HEK293T (cell line): ENCODE measurements around the gene LRIG1.

Source experiments
- CTCF ChIA-PET: fragments of 350-600 bp; formaldehyde crosslinking; extraction: SDS; loops from one replicate; lab custom pipeline; 2021; ENCODE audit warnings: antibody characterized with exemption, inconsistent platforms; lab: Yijun Ruan, JAX
- POLR2A ChIA-PET: fragments of 350-600 bp; formaldehyde crosslinking; extraction: SDS; loops from one replicate; lab custom pipeline; 2020; ENCODE audit warnings: antibody characterized with exemption, inconsistent platforms; lab: Yijun Ruan, JAX
- DNase-seq: peaks from one replicate; pipeline ENCODE4 v3.0.0; 2012; ENCODE audit warnings: mixed read lengths; ENCODE audit errors: extremely low spot score
- ARNT ChIP-seq: fragments of 450-650 bp; IDR thresholded peaks from 2 replicates; pipeline ENCODE4 v1.6.1; 2017; ENCODE audit warnings: mild to moderate bottlenecking
- BHLHE40 ChIP-seq: fragments of 450-650 bp; IDR thresholded peaks from 2 replicates; pipeline ENCODE4 v1.6.1; 2016; ENCODE audit warnings: mild to moderate bottlenecking, moderate library complexity, borderline replicate concordance
- CTBP1 ChIP-seq: fragments of 450-650 bp; IDR thresholded peaks from 2 replicates; pipeline ENCODE4 v1.6.1; 2016; ENCODE audit warnings: borderline replicate concordance
- ELF4 ChIP-seq: fragments of 450-650 bp; IDR thresholded peaks from 2 replicates; pipeline ENCODE4 v1.6.1; 2017; ENCODE audit warnings: antibody characterized with exemption
- FOXA1 ChIP-seq: fragments of 450-650 bp; IDR thresholded peaks from 2 replicates; pipeline ENCODE4 v1.6.1; 2016; ENCODE audit warnings: mild to moderate bottlenecking
- FOXK2 ChIP-seq: fragments of 450-650 bp; IDR thresholded peaks from 2 replicates; pipeline ENCODE4 v1.6.1; 2016; ENCODE audit warnings: mild to moderate bottlenecking
- FOXM1 ChIP-seq: fragments of 450-650 bp; IDR thresholded peaks from 2 replicates; pipeline ENCODE4 v1.6.1; 2017; ENCODE audit warnings: mild to moderate bottlenecking, borderline replicate concordance
- HDGF ChIP-seq: fragments of 450-650 bp; IDR thresholded peaks from 2 replicates; pipeline ENCODE4 v1.6.1; 2017; ENCODE audit warnings: antibody characterized with exemption, borderline replicate concordance
- L3MBTL2 ChIP-seq: fragments of 450-650 bp; conservative IDR thresholded peaks from 2 replicates; pipeline ENCODE4 v1.6.1; 2016; ENCODE audit warnings: mild to moderate bottlenecking
- LEF1 ChIP-seq: fragments of 450-650 bp; IDR thresholded peaks from 2 replicates; pipeline ENCODE4 v1.6.1; 2017; ENCODE audit warnings: mild to moderate bottlenecking, borderline replicate concordance
- NFRKB ChIP-seq: fragments of 450-650 bp; IDR thresholded peaks from 2 replicates; pipeline ENCODE4 v1.6.1; 2016; ENCODE audit warnings: mild to moderate bottlenecking, moderate library complexity
- SP1 ChIP-seq: fragments of 450-650 bp; IDR thresholded peaks from 2 replicates; pipeline ENCODE4 v1.6.1; 2017
- SUZ12 ChIP-seq: fragments of 450-650 bp; IDR thresholded peaks from 2 replicates; pipeline ENCODE4 v1.6.1; 2016; ENCODE audit warnings: mild to moderate bottlenecking
- TARDBP ChIP-seq: fragments of 450-650 bp; IDR thresholded peaks from 2 replicates; pipeline ENCODE4 v1.6.1; 2016
- ZNF384 ChIP-seq: fragments of 450-650 bp; IDR thresholded peaks from 2 replicates; pipeline ENCODE4 v1.6.1; 2016
- TF ChIP-seq, protein P1 (sequence below): fragments of 450-650 bp; IDR thresholded peaks from 2 replicates; pipeline ENCODE4 v1.6.1; 2016

LRIG1 gene

DNA sequence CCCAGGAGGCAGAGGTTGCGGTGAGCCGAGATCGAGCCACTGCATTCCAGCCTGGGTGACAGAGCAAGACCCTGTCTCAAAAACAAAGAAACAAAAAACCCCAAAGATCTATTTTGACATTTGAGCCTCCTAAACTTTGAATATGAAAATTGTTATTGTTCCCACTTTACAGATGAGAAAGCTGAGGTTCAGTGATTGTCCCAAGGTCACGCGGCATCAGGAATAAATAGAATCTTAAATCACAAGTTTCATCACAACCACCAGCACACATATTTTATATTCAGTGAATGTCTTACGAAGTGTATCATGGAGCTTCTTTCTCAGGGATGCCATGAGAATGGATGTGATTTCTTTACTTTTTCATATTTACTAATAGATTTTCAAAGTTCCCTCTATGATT, 5.3 kb upstream of the LRIG1 start:
- no peak for DNase-seq
- ChIA-PET POLR2A (no interaction called here), CTCF (no interaction called here)
- TF ChIP-seq FOXM1 (no peak), L3MBTL2 (no peak), ARNT (no peak), SUZ12 (no peak), TARDBP (no peak), HDGF (no peak), ELF4 (no peak), SP1 (no peak), LEF1 (no peak), NFRKB (no peak), BHLHE40 (no peak)

DNA sequence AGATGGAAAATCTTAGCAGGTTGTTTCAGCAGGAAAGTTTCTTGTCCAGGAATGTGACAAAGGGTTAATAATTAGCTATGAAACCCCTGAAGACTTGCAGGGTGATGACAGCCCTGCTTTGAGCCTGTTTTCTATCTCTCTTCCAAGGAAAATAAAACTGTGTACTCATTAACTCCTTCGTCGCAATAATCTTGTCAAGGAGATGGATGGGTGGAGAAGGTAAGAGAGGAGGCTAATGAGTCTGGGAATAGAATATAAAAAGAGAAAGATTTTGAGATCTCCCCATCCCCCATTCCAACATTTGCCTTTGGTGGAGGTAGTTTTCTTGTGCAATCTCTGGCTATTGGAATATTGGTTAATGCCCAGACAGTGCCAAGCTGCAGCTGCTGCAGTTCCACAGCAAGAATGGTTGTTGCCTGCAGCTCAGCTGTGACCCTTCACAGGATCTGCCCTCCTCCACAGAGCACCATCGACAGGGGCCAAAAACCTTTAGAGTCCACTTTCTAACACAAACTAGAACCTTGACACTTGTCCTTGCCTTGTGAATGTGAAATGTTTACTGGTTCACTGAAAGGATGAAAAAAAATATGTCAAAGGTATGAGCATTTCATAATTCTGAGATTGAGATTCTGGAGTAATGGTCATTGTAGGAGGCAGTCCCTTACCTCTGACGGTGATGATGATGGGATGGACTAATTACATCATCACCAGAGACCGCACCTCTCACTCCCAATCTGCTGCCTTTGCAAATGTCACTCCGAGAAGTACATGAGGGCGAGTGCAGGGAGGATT, 4.2 kb upstream of the LRIG1 start:
- POLR2A ChIA-PET: no interaction called here
- TF ChIP-seq L3MBTL2 (no peak), BHLHE40 (no peak), CTBP1 (no peak), ZNF384 (no peak), SUZ12 (no peak), FOXK2 (no peak), LEF1 (no peak), NFRKB (no peak), TARDBP (no peak), ELF4 (no peak)
- TF ChIP-seq, protein P1, sequence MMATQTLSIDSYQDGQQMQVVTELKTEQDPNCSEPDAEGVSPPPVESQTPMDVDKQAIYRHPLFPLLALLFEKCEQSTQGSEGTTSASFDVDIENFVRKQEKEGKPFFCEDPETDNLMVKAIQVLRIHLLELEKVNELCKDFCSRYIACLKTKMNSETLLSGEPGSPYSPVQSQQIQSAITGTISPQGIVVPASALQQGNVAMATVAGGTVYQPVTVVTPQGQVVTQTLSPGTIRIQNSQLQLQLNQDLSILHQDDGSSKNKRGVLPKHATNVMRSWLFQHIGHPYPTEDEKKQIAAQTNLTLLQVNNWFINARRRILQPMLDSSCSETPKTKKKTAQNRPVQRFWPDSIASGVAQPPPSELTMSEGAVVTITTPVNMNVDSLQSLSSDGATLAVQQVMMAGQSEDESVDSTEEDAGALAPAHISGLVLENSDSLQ: no peak
- CTCF ChIA-PET: no interaction called here
- no peak for DNase-seq

DNA sequence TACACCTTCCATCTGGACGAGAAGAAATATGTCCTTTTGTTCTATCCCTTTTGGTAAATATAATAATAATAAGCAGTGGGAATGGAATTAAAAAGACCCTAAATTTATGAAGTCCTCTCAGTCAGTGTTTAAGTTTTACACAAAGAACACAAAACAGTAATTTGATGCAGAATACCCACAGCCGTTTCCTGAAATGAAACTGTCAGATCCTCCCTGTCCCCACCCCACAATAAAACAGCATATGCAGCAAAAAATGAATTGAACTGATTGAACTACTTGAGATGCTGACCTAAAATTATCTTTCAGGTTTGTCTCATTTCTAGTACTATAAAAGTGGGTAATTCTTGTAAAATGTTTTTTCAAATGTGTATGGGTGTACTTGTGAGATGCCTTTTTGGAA, 2.2 kb upstream of the LRIG1 start:
- DNase-seq: no peak
- CTCF ChIA-PET: no interaction called here
- POLR2A ChIA-PET: no interaction called here

DNA sequence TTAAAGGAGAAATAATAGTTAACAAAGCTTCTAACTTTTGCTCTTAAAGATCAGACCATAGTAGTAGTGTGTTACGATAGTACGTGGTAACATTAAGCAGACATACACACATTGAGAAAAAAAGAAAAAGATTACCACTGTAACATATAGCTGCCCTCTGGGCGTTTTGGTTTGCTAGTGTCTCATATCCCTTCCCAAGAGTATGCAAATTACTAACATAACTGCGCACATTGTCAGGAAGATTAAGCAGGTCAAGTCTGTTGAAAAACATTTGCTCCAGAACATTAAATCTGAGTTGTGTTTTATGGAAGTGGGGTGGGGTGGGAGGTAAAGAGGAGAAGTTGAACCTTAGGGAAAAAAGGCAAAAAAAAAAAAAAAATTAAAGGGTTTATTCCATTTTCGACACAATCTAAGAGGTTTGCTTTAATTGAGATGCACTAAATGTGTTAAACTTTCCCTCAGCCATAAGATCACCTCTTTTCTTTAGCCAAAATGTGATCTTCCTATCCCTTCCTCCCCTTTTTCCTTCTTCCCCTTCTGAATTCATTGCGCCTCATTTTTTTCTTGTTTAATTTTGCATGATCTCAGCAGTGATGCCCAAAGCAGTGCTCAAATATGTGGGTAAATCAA, 1.5 kb upstream of the LRIG1 start:
- no peak for DNase-seq
- CTCF ChIA-PET: no interaction called here
- TF ChIP-seq FOXK2 (no peak), SP1 (no peak), FOXA1 (no peak), L3MBTL2 (no peak), ELF4 (no peak), SUZ12 (no peak)
- TF ChIP-seq, protein P1: no peak
- POLR2A ChIA-PET: no interaction called here

More for the DNA sequence above, 2.2 kb upstream of the LRIG1 start:
- no peak for TF ChIP-seq SUZ12

DNA sequence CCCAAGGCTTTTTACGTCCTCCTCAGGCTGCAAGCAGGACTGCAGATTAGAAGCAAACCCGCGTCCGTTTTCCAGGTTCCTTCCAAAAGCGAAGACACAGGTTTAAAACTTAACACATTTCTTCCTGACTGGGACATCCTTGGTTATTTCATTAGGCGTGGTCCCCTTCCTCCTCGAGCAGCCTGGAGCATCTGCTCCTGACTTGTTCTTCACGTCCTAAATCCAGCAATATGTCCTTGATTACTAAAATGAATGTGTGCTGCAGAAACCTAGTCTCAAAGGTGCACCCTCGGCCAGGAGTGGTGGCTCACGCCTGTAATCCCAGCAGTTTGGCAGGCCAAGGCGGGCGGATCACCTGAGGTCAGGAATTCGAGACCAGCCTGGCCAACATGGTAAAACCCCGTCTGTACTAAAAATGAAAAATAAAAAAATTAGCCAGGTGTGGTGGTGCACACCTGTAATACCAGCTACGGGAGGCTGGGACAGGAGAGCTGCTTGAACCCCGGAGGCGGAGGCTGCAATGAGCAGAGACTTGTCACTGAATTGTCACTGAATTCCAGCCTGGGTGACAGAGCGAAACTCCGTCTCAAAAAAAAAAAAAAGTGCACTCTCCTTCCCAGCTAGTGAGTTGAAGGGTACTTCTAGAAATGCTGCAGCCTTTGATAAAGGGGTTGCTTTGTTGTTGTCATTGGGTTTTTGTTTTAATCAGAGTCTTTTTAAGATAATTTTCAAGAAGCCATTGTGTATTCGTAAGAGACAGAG, 842 bp upstream of the LRIG1 start:
- POLR2A ChIA-PET: no interaction called here
- no peak for DNase-seq
- CTCF ChIA-PET: no interaction called here
- TF ChIP-seq FOXK2 (no peak), L3MBTL2 (peak; percentile 69; the same call in 1 of the 2 replicates), ZNF384 (peak; percentile 78)

DNA sequence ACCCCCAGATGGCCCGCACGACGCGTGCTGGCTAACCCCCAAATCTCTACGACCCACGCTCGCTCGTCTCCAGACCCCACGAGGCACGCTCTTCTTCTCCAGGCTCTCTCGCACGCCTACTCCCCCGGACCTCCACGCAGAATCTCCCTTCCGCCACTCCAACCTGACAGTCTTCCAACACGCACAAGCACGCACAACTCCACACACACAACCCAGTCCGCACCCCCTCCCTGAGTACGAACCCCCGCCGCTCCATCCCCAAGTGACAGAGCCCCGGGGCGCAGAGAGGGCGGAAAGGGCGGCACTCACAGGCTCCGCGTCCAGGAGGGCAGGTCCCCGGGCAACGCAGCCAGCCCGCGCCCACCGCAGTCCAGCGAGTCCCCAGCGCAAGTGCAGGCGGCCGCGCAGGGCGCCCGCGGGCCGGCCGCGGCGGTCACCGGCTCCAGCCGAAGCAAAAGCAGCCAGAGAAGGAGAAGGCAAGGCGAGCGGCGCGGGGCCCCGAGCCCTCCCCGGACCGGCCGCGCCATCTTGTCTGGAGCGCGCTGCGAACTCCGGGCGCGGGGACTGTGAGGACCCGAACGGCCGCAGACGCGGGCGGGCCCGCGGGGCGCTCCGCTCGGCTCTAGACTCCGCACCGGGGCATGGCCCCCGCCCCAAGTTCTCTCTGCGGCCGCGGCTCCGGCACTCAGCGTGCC, 794 bp downstream of the LRIG1 start:
- DNase-seq: no peak
- ChIA-PET POLR2A (interaction anchor here (0.6 to 0.9 kb wide), 2 partner anchors 10 to 747 kb away, joined by 3 read pairs; no protein-coding TSS in a partner anchor), CTCF (no interaction called here)
- TF ChIP-seq FOXK2 (no peak), SP1 (no peak), L3MBTL2 (peak; percentile 45), ELF4 (no peak), HDGF (no peak), ARNT (no peak), NFRKB (no peak), ZNF384 (no peak), TARDBP (peak; percentile 39; the same call in 1 of the 2 replicates), SUZ12 (no peak)
